ENCODE data around the gene PRDM11. TPM values are rescaled to one million over a fixed set of nuclear protein-coding genes. Genes with fewer than 3 reads are reported as not detected.
"Not testable (repeated sequence)": the region's sequence is repeated elsewhere in the genome, so short reads cannot be mapped to it uniquely, and the experiment has no call there.

Gene PRDM11
- total RNA-seq, 2 experiments from 2014 or later, result 0.78 to 0.85 TPM

DNA sequence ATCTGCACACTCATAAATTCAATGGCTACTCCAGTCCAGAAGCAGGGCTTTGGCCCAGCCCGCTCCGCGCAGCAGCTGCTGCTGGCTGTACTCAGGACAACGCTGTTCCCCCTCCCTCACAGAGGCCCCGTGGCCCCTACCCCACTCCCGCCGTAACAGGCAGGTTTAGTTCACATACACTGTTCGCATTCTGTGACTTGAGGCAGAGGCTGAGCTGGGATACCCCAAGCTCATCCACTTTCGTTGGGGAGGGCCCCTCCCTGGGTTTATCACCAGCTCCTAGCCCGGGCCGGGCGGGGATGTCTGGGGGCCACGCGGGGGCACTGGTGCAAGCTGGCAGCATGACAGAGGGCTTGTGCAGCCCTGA lies 87.3 kb downstream of the PRDM11 start:
- Mint-ChIP-seq H3K4me3 (no peak overlapping the region), H3K27me3 (peaks cover 20% of the 10 kb centered on the region), H3K36me3 (ENCODE audit: low read depth) (no peaks in the 10 kb centered on the region), H3K27ac (no peak overlapping the region), H3K4me1 (no peaks in the 10 kb centered on the region), H3K9me3 (no peaks in the 10 kb centered on the region)
- CTCF ChIA-PET, result interaction anchor here (1.0 to 1.5 kb wide), 8 partner anchors 10 to 123 kb away, joined by 3 to 8 read pairs (median 4); no protein-coding TSS in a partner anchor
- POLR2A ChIA-PET, result no interaction called here
- DNase-seq, result no peak

DNA sequence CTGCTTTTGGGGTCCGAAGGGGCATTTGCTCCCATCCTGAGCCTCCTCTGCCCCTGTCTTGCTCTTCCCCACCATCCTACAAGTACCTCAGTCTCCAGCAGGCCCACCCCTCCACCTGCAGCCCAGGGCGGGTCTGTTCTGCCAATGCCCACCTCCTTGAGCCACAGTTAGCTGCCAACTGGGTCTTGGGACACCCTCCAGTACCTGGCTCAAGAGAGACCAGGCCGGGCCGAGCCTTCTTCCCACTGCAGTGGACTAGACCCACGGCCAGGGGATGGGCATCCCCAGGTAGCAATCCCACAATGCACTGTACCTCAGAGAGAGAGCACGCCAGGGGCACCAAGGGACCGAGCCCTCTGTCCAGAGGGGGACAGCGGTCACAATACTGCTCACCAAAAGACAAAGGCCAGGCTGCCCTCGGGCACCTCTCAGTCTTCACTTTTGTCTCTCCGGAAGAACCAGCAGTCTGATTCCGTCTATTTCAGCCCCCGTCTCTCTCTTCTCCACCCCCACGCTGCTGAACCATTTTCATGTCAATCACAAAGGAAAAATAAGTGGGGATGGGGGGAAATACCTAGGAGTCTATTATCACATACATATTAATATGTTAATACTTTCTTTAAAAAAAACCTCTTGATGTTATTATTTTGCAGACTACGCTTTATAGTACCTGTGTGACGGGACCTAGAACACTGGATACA lies 88.0 kb downstream of the PRDM11 start:
- H3K27ac Mint-ChIP-seq, result no peak overlapping the region

DNA sequence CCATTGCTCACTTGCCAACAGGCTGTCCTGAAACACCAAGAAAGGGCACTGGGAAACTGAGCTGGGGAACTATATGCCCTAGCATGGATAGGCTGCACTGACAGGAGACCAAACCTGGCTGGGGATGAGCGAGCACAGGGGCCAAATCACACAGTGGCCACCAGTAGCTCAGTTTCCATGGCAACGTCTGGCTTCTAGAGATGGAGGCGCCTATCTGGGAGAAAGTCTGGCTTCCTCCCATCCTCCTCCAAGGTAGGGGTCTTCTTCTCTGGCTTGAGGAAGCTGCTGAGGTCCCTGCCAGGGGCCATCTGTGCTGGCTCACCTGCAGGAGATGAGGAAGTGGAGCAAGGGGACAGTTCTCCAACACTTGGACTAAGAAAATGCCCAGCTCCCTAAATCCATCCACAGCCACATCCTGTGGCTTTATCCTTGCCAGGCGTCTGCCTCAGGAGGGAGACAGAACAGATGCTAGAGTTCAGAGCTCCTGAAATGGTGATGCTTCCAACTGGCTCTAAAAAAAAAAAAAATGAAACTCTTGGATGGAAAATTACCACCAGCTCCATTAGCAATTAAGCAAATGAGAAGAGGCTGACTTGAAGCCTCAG lies 91.4 kb downstream of the PRDM11 start:
- POLR2A ChIA-PET, result no interaction called here
- DNase-seq, result no peak
- no peaks in the 10 kb centered on the region for H3K4me1 Mint-ChIP-seq
- peaks cover 22% of the 10 kb centered on the region for H3K27me3 Mint-ChIP-seq
- H3K36me3 Mint-ChIP-seq (ENCODE audit: low read depth), result no peaks in the 10 kb centered on the region
- CTCF ChIA-PET, result interaction anchor here (0.9 kb wide), 1 partner anchor 35 kb away, joined by 3 read pairs; no protein-coding TSS in a partner anchor
- no peaks in the 10 kb centered on the region for H3K9me3 Mint-ChIP-seq
- H3K27ac Mint-ChIP-seq, result no peak overlapping the region
- H3K4me3 Mint-ChIP-seq, result no peak overlapping the region

More for the DNA sequence above, 88.0 kb downstream of the PRDM11 start:
- no peaks in the 10 kb centered on the region for H3K36me3 Mint-ChIP-seq (ENCODE audit: low read depth)
- H3K4me3 Mint-ChIP-seq, result no peak overlapping the region
- no peaks in the 10 kb centered on the region for H3K4me1 Mint-ChIP-seq
- peaks cover 22% of the 10 kb centered on the region for H3K27me3 Mint-ChIP-seq
- DNase-seq, result no peak
- no peaks in the 10 kb centered on the region for H3K9me3 Mint-ChIP-seq
- CTCF ChIA-PET, result interaction anchor here (1.1 to 1.5 kb wide), 3 partner anchors 9 to 18 kb away, joined by 4 to 8 read pairs (median 5); no protein-coding TSS in a partner anchor
- POLR2A ChIA-PET, result no interaction called here

DNA sequence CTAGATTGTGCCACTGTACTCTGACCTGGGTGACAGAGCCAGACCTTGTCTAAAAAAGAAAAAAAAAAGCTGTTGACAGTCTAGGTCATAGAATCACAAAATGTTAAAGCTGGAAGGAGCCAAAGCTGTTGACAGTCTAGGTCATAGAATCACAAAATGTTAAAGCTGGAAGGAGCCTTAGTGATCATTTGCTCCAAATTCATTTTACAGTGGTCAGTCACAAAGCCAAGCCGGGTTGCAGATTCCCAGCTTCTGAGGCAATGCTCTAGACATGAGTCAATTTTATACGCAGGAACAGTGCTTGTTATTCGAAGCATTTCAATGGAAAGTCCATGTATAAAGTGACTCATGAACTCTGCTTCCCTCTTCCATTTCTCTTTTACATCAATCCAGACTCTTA lies 92.3 kb downstream of the PRDM11 start:
- H3K4me3 Mint-ChIP-seq, result no peak overlapping the region
- H3K9me3 Mint-ChIP-seq, result no peaks in the 10 kb centered on the region
- ChIA-PET CTCF (no interaction called here), POLR2A (no interaction called here)
- no peak for DNase-seq
- peaks cover 22% of the 10 kb centered on the region for H3K27me3 Mint-ChIP-seq
- no peak overlapping the region for H3K27ac Mint-ChIP-seq
- H3K4me1 Mint-ChIP-seq, result no peaks in the 10 kb centered on the region
- no peaks in the 10 kb centered on the region for H3K36me3 Mint-ChIP-seq (ENCODE audit: low read depth)

DNA sequence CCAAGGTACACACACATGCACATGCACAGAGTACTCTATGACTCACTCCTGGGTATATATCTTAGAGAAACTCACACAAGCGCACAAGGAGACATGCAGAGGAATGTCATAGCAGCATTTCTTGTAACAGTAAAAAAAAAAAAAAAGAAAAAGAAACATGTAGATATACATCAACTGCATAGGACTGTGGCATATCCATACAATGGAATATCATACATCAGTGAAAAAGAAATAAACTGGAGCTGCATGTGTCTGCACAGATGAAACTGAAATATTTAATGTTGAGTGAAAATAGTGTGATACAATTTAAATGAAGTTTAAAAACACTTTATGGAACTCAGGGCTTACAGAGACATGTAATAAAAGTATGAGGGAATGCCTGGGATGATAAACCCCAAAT lies 93.3 kb downstream of the PRDM11 start:
- Mint-ChIP-seq H3K4me1 (no peaks in the 10 kb centered on the region), H3K4me3 (no peak overlapping the region), H3K9me3 (no peaks in the 10 kb centered on the region), H3K27ac (no peak overlapping the region), H3K36me3 (ENCODE audit: low read depth) (no peaks in the 10 kb centered on the region), H3K27me3 (peaks cover 22% of the 10 kb centered on the region)
- ChIA-PET CTCF (interaction anchor here (2.4 kb wide), 1 partner anchor 13 kb away, joined by 5 read pairs; no protein-coding TSS in a partner anchor), POLR2A (no interaction called here)
- DNase-seq, result no peak

DNA sequence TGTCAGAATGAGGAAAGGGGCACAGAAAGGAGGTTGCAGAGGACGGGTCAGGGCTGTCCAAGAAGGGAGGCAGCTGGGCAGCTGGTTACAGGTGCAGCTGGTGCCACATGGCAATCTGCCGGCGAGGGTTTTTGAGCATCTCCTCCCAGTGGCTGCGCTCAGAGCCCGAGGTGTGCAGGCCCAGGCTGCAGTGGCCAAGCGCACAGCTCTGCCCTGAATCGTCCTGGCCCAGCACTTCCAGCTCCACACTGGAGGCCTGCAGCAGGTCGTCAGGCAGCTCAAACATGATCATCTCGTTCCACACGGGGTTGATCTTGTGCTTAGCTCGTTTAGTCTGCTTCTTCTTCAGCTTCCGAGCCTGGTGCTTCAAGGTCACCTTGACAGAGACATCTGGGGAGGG lies 97.5 kb downstream of the PRDM11 start:
- DNase-seq, result no peak
- H3K27ac Mint-ChIP-seq, result no peak overlapping the region
- CTCF ChIA-PET, result interaction anchor here (1.3 to 2.0 kb wide), 2 partner anchors 9 to 10 kb away, joined by 4 to 5 read pairs; no protein-coding TSS in a partner anchor
- H3K4me3 Mint-ChIP-seq, result no peak overlapping the region
- POLR2A ChIA-PET, result no interaction called here
- no peaks in the 10 kb centered on the region for H3K9me3 Mint-ChIP-seq
- H3K36me3 Mint-ChIP-seq (ENCODE audit: low read depth), result no peaks in the 10 kb centered on the region
- peaks cover 2% of the 10 kb centered on the region for H3K4me1 Mint-ChIP-seq
- H3K27me3 Mint-ChIP-seq, result peaks cover 3% of the 10 kb centered on the region

DNA sequence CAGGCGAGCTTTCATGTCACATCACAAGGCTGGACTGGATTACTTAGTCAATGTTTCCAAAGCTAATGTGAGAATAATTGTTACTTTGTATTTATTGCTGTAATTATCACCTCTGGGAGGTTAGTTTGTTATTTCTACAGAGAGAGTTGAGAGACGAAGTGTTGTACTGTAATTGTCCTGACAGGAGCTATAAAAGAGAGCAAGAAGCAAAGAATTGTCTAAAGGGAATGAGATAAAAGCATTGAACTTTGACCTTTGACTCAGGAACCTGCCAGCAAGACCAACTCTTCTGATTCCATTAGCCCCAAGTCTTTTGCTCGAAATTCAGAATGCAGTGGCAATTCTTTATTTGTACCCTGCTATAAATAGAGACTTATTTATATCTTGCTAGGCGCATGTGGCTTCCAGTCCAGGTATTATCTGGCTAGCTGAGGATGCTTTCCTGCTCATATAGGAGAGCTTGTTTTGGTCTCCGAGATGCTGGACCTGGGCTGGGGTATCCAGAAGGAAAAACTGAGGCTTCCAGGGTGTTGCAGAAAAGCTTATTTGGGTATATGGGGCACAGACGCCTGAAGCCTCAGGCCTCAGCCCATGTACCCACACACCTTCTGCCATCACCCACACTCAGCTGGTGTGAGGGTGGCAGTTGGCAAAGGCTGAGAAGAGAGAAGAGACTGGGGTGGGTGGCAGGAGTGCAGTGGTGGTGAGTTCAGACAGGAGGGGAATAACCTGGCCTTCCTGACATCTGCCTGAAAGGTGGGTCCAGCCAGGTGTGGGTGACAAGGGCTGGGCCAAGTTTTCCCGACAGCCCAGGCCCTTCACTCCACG lies 99.0 kb downstream of the PRDM11 start:
- no peaks in the 10 kb centered on the region for H3K9me3 Mint-ChIP-seq
- H3K4me3 Mint-ChIP-seq, result no peak overlapping the region
- no peak overlapping the region for H3K27ac Mint-ChIP-seq
- POLR2A ChIA-PET, result no interaction called here
- H3K36me3 Mint-ChIP-seq (ENCODE audit: low read depth), result no peaks in the 10 kb centered on the region
- no peak for DNase-seq
- peaks cover 3% of the 10 kb centered on the region for H3K4me1 Mint-ChIP-seq
- CTCF ChIA-PET, result interaction anchor here (0.8 kb wide), 1 partner anchor 12 kb away, joined by 4 read pairs; no protein-coding TSS in a partner anchor
- H3K27me3 Mint-ChIP-seq, result peaks cover 6% of the 10 kb centered on the region

DNA sequence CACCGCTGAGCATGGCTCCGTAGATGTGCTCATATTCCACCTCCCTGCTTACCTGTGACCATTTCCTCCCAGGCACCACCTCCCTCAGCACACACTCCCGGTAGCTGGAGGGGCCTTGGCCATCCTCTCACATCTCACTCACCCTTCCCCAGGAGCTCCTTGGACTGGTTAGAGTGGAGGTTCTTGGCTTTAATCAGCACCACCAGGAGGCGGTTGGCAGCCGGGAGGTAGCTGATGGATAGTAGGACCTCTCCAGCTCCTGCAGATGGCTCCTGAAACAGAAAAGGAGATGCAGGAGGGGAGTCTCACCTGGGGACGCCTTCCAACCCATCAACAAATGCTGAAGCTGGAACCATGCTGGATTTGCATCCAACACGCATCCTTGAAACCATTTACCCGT lies 99.8 kb downstream of the PRDM11 start:
- ChIA-PET POLR2A (no interaction called here), CTCF (no interaction called here)
- no peak for DNase-seq
- Mint-ChIP-seq H3K27me3 (peaks cover 6% of the 10 kb centered on the region), H3K27ac (no peak overlapping the region), H3K9me3 (no peaks in the 10 kb centered on the region), H3K4me1 (peaks cover 3% of the 10 kb centered on the region), H3K36me3 (ENCODE audit: low read depth) (no peaks in the 10 kb centered on the region), H3K4me3 (no peak overlapping the region)

DNA sequence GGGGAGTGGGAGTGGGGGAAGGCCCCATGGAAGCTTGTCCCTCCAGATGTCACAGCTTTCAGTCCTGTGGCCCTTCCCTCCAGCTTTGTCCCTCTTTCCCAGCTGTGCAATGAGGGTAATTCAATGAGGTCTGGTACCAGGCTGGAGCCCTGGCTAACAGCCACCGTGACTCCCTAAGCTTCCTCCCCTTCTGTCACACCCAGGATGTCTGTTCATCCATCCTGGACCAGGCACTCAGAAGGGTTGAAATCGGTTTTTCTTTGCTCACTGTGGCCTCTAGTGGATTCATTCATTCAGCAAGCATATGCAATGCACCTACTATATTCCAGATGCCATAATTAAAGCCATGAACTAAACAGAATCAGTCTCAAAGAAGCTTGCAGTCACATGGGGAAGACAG lies 101.0 kb downstream of the PRDM11 start:
- CTCF ChIA-PET, result no interaction called here
- Mint-ChIP-seq H3K36me3 (ENCODE audit: low read depth) (no peaks in the 10 kb centered on the region), H3K27ac (no peak overlapping the region), H3K4me1 (peaks cover 3% of the 10 kb centered on the region), H3K9me3 (no peaks in the 10 kb centered on the region), H3K4me3 (no peak overlapping the region), H3K27me3 (peaks cover 6% of the 10 kb centered on the region)
- POLR2A ChIA-PET, result no interaction called here
- no peak for DNase-seq

DNA sequence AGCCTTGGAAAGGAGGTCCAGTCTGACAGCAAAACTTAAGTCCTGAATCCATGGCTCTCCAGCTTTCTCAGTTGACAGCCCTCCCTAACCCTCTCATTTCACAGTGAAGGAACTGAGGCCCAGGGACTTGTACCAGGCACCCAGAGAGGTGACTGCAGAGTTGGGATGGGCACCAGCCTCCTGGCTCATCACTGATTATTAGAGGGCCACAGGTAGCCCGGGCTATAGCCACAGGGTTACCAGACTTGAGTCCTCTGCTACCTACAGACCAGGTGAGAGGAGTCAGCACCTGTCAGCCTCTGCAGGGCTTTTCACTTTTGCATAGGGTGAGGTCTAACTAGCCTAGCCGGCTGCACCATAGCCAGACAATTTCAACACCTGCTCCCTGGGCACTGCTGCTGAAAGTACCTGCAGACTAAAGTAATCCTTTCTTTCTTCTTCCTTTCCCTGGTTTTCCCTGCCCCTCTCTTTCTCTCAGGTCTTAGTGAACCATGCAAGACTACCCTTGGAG lies 102.1 kb downstream of the PRDM11 start:
- peaks cover 3% of the 10 kb centered on the region for H3K4me1 Mint-ChIP-seq
- no peak for DNase-seq
- ChIA-PET POLR2A (no interaction called here), CTCF (no interaction called here)
- H3K27ac Mint-ChIP-seq, result no peak overlapping the region
- H3K9me3 Mint-ChIP-seq, result no peaks in the 10 kb centered on the region
- no peaks in the 10 kb centered on the region for H3K36me3 Mint-ChIP-seq (ENCODE audit: low read depth)
- peaks cover 8% of the 10 kb centered on the region for H3K27me3 Mint-ChIP-seq
- H3K4me3 Mint-ChIP-seq, result no peak overlapping the region

DNA sequence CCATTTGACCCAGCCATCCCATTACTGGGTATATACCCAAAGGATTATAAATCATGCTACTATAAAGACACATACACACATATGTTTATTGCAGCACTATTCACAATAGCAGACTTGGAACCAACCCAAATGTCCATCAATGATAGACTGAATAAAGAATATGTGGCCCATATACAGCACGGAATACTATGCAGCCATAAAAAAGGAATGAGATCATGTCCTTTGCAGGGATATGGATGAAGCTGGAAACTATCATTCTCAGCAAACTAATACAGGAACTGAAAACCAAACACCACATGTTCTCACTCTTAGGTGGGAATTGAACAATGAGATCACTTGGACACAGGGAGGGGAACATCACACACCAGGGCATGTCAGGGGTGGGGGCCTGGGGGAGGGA lies 102.9 kb downstream of the PRDM11 start:
- H3K27ac Mint-ChIP-seq; DNase-seq; H3K9me3 Mint-ChIP-seq; H3K36me3 Mint-ChIP-seq (ENCODE audit: low read depth); H3K27me3 Mint-ChIP-seq; H3K4me3 Mint-ChIP-seq; CTCF ChIA-PET; H3K4me1 Mint-ChIP-seq; POLR2A ChIA-PET: not testable (repeated sequence)

DNA sequence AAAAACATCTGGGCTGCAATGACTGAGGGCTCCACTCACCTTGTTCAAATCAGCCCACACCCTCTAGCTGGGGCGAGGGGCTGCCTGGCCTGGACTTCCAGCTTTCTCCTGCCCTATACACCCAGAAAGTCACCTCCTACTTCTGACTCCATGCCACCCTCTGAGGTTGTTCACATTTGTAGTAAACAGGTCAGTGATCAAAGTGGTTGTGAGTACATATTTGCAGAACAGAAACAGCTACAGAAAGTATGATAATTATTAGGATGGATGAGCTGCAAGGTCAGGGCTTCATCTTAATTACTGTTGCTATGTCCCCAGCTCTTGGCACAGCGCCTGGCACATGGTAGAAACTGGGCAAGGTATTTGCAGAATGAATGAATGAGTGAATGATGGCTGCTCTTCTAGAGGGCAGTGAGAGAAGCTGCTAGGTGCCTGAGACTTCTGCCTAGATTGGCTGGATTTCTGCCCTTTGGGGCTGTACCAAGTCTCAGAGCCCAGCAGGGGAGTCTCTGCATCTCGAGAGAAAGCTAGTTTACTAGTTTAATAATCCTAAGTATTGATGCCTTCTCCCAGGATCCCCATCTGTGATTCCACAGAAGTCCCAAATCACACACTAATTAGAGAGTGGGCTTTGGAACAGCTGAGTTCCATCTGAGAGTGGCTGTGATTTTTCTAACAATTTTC lies 103.7 kb downstream of the PRDM11 start:
- Mint-ChIP-seq H3K4me3 (no peak overlapping the region), H3K27ac (no peak overlapping the region), H3K9me3 (no peaks in the 10 kb centered on the region), H3K27me3 (peaks cover 8% of the 10 kb centered on the region), H3K4me1 (peaks cover 3% of the 10 kb centered on the region), H3K36me3 (ENCODE audit: low read depth) (no peaks in the 10 kb centered on the region)
- DNase-seq, result no peak
- CTCF ChIA-PET, result interaction anchor here (1.2 kb wide), 1 partner anchor 16 kb away, joined by 4 read pairs; no protein-coding TSS in a partner anchor
- POLR2A ChIA-PET, result no interaction called here

Data from activated CD4-positive, alpha-beta memory T cell treated with anti-CD3 and anti-CD28 coated beads, Interleukin-2, amount 10 ng/mL, durations not matched to agents 7 days and 5 days (primary cell).